Heart left ventricle (tissue), 16 donors: Measurements from ENCODE around the gene CACNA1C. TPM values are rescaled to one million over a fixed set of nuclear protein-coding genes. Genes with fewer than 3 reads are reported as not detected.

Source experiments
- ATAC-seq, 4 donors: fragments of 200-7000 bp; cut with Tn5 transposase; one replicate each; pipeline ENCODE4 v1.9.1; 2020 to 2022; ENCODE audit warnings: moderate library complexity in 4 of 4, mild to moderate bottlenecking in 3 of 4, moderate number of reproducible peaks in 1 of 4
- DNase-seq, 5 donors: peaks; one replicate each; pipeline ENCODE4 v3.0.0-alpha.2; 2020
- H3K27ac ChIP-seq, 12 donors: fragments of 200-600 bp; sonication (generic) in 4 of 12; one replicate each; pipeline versions ENCODE4 v1.5.0 to v1.8.0; 2016 to 2022; ENCODE audit warnings: mild to moderate bottlenecking in 2 of 12
- H3K27me3 ChIP-seq, 9 donors: fragments of 200-600 bp; sonication (generic) in 2 of 9; one replicate each; pipeline versions ENCODE4 v1.5.1 to v1.8.0; 2016 to 2022; ENCODE audit warnings: mild to moderate bottlenecking in 3 of 9
- H3K36me3 ChIP-seq, 9 donors: fragments of 200-600 bp; sonication (generic) in 2 of 9; one replicate each; pipeline versions ENCODE4 v1.5.0 to v1.8.0; 2018 to 2022; ENCODE audit warnings: mild to moderate bottlenecking in 2 of 9
- H3K4me1 ChIP-seq, 12 donors: fragments of 200-600 bp; sonication (generic) in 4 of 12; one replicate each; pipeline versions ENCODE4 v1.5.0 to v1.8.0; 2016 to 2022; ENCODE audit warnings: mild to moderate bottlenecking in 3 of 12
- H3K4me3 ChIP-seq, 12 donors: fragments of 200-600 bp; sonication (generic) in 4 of 12; one replicate each; pipeline versions ENCODE4 v1.5.0 to v1.8.0; 2017 to 2022; ENCODE audit warnings: mild to moderate bottlenecking in 9 of 12, moderate library complexity in 4 of 12
- H3K9me3 ChIP-seq, 12 donors: fragments of 200-600 bp; sonication (generic) in 4 of 12; one replicate each; pipeline versions ENCODE4 v1.5.0 to v1.8.0; 2016 to 2022; ENCODE audit warnings: mild to moderate bottlenecking in 1 of 12
- POLR2A ChIP-seq, 2 donors: fragments of 450-650 bp; IDR thresholded peaks; one replicate each; pipeline ENCODE4 v1.6.1; 2017; ENCODE audit warnings: antibody characterized with exemption in 2 of 2, mild to moderate bottlenecking in 2 of 2, moderate library complexity in 2 of 2
- WGBS, 4 donors: extraction: QIAGEN DNeasy Blood & Tissue Kit in 2 of 4; methylation state at CpG; one replicate each; pipeline versions ENCODE4 v1.1.5 to v1.1.7; 2013 to 2018; 5-methylcytosine and 5-hydroxymethylcytosine counted together
- intact Hi-C, 10 donors: fragments of 100-400 bp; cut with DNase I; formaldehyde crosslinking; loops; one replicate each; pipeline versions ENCODE4 v1.11.1 to v1.14.2; 2022
- polyA plus RNA-seq, 2 donors: library from polyadenylated mRNA; stranded (reverse); fragments of 200-250 nt; gene quantifications; one replicate each; pipeline ENCODE4 v1.2.3, GENCODE V29; 2013
- total RNA-seq, 9 donors: library from RNA; depleted of rRNA in 2 of 9; stranded (reverse); fragments of >200 nt in 2 of 9; fragmentation: NEBNext Ultra II Directional in 3 of 9; extraction: Animal tissue kit (Norgen Biotek cat#: 25700) in 3 of 9; gene quantifications; one replicate each; pipeline versions ENCODE4 v1.1.0 to v1.2.4, GENCODE V29; 2016 to 2023
- TF ChIP-seq, protein P1 (sequence below), 12 donors: fragments of 200-600 bp; sonication (generic) in 4 of 12; IDR thresholded peaks; one replicate each; pipeline versions ENCODE4 v1.5.0 to v1.8.0; 2018 to 2022; ENCODE audit warnings: antibody characterized with exemption in 12 of 12, mild to moderate bottlenecking in 5 of 12
- donor health status: ischemic (EF 13 %, LVEDD 7.1; RV severe dilation, severe dysfunction).
- donor health status: healthy with polysubstance abuse.
- donor health status: DM: no; HTN: yes; CAD: no.
- donor health status: DM: no; HTN: no; CAD: no.
- donor health status: ischemic (EF 25% LVEDD 6.9; RV normal size, moderate dysfunction).
- donor health status: ischemic (EF 25% LVEDD 5.7; RV mildly dilated, moderate dysfunction).
- donor health status: healthy.
- donor health status: DM: yes; HTN: yes; CAD: no.
- donor health status: ischemic (EF 35%, LVEDD 5.7; RV mildly dilated, moderate dysfunction).
- donor health status: nonischemic (EF 11% LVEDD 7.7; RV severe dilation, severe dysfunction).
- donor health status: DM: yes; HTN: yes; CAD: no.
- donor health status: PGD.
- donor health status: ischemic (EF 29% LVEDD 5.4; RV normal size, mild dysfunction).
- donor health status: nonischemic (EF 23%, LVEDD 6.1; RV moderate dilation, normal function).

CACNA1C gene
- total and polyA plus RNA-seq, 11 donors, result 41.9 to 196 (median 164) TPM

DNA sequence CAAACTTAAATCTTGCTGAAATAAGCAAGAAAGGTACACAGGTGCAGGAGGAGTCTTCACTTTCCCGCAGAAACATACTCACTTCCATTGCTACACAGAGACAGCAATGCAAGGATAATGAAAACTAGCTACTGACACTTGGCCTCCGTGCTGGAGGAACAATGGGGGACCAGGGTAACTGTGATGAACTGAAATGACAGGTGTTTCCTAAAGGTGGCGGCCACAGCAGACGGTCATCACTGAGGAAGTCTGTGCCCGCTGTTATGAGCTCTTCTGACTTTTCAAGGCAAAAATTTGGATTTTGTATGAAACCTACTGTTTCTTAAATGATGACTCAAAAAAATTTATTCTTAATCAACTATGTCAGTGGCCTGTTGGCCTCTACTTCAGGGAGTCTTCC lies 189.4 kb downstream of the CACNA1C start:
- Histone ChIP-seq H3K27me3 (no peaks in the 10 kb centered on the region), H3K9me3 (no peaks in the 10 kb centered on the region), H3K27ac (peak overlapping the region in 3 of 12 donors; percentile 23 to 92 (median 84)), H3K4me1 (peaks cover 12 to 96% (median 60%) of the 10 kb centered on the region in 12 donors), H3K4me3 (no peak overlapping the region), H3K36me3 (no peaks in the 10 kb centered on the region)
- TF ChIP-seq POLR2A (IDR thresholded peaks at IDR 0.05), result no peak
- TF ChIP-seq, protein P1, sequence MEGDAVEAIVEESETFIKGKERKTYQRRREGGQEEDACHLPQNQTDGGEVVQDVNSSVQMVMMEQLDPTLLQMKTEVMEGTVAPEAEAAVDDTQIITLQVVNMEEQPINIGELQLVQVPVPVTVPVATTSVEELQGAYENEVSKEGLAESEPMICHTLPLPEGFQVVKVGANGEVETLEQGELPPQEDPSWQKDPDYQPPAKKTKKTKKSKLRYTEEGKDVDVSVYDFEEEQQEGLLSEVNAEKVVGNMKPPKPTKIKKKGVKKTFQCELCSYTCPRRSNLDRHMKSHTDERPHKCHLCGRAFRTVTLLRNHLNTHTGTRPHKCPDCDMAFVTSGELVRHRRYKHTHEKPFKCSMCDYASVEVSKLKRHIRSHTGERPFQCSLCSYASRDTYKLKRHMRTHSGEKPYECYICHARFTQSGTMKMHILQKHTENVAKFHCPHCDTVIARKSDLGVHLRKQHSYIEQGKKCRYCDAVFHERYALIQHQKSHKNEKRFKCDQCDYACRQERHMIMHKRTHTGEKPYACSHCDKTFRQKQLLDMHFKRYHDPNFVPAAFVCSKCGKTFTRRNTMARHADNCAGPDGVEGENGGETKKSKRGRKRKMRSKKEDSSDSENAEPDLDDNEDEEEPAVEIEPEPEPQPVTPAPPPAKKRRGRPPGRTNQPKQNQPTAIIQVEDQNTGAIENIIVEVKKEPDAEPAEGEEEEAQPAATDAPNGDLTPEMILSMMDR (IDR thresholded peaks at IDR 0.05), result no peak
- WGBS, 4 donors, result 74 to 88% (median 78%) methylated on average over 5 of the region's 5 CpGs
- ATAC-seq (no peak), DNase-seq (no peak)
- intact Hi-C loops, result no loop called here

DNA sequence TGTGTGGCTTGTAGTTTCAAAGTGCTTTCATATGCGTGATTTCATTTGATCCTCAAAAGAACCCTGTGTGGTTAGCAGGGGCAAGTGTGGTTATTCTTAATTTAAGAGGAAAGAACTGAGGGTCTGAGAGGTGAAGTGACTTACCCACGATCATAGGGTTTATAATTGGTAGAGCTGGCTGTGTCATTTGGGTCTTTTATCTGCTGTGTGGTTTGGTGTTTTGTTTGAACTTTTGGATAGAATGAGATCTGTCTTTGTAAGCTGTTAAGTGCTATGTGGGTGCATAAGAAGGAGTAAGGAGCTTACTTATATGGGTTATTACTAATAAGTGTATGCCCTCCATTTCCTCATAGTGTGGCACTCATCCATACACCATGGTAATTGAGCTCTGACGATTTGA lies 190.0 kb downstream of the CACNA1C start:
- H3K27me3 ChIP-seq, result no peaks in the 10 kb centered on the region
- no peak for DNase-seq
- no peak overlapping the region for H3K4me3 ChIP-seq
- H3K4me1 ChIP-seq, result peaks cover 12 to 96% (median 59%) of the 10 kb centered on the region in 12 donors
- H3K36me3 ChIP-seq, result no peaks in the 10 kb centered on the region
- no peak for TF ChIP-seq POLR2A (IDR thresholded peaks at IDR 0.05)
- TF ChIP-seq, protein P1 (IDR thresholded peaks at IDR 0.05), result no peak
- ATAC-seq, result no peak
- H3K9me3 ChIP-seq, result no peaks in the 10 kb centered on the region
- 85 to 92% (median 88%) methylated on average over 3 of the region's 3 CpGs for WGBS, 4 donors
- peak overlapping the region in 4 of 12 donors; percentile 20 to 92 (median 54) for H3K27ac ChIP-seq
- intact Hi-C loops, result no loop called here

DNA sequence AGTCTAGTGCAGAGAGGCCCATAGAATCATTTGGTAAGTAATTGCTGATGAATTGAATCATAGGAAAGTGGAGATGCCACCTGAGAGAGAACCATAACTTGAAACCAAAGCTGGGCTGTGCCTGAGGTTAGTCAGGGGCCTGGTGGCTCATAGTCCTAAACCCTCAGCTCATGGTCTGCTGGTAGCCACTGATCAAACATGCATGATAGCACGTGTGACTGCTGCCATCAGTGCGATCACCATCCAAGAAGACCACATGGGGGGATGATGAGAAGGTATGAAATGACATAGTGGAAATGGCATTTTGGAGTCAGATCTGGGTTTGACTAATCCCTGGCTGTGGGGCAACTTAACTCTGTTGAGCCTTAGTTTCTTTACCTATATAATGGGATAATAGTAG lies 190.5 kb downstream of the CACNA1C start:
- peak overlapping the region in 7 of 12 donors; percentile 40 to 92 (median 68) for H3K27ac ChIP-seq
- WGBS, 4 donors, result 88 to 94% (median 91%) methylated on average over 2 of the region's 2 CpGs
- H3K36me3 ChIP-seq, result no peaks in the 10 kb centered on the region
- TF ChIP-seq, protein P1 (IDR thresholded peaks at IDR 0.05), result no peak
- no peak for TF ChIP-seq POLR2A (IDR thresholded peaks at IDR 0.05)
- intact Hi-C loops, result no loop called here
- H3K4me1 ChIP-seq, result peaks cover 12 to 96% (median 59%) of the 10 kb centered on the region in 12 donors
- no peak overlapping the region for H3K4me3 ChIP-seq
- no peaks in the 10 kb centered on the region for H3K27me3 ChIP-seq
- H3K9me3 ChIP-seq, result no peaks in the 10 kb centered on the region
- ATAC-seq (no peak), DNase-seq (no peak)

DNA sequence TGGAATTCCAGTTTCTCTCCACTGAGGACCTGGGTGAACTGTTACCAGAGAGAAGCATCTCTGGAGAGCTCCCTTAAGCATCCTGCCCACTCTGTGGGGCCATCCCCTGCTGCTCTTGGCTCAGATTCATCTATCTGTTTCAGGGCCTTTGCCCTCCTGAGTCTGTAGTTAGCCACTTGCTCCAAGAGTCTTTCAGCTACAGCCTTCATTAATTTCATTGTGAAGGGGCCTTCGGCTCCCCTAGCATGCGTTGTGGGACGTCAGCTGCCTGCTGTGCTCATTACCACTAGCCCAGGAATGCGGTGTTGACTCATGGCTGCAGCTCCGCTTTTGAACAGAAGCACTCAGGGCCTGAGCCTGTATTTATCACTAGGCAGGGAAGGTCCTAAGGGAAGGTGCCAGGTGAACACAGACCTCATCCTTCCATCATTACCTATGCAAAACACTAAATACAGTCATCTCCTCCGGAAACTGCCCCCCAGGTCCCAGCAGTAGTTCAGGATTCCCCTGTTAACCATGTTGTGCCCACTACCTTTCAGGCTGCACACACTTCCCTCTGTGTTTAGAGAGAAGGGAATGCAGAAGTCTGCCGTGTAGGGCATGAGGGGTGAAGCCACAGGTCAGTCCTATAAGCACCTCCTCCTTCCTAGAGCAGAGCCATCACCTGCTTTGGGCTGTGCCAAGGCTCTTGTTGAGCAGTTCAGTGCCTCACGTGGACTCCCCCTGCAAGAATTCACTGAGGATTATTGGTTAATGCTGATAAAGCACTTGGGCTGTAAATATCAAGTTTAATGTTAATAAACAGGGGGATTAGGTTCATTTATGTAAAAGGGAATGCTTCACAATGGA lies 191.4 kb downstream of the CACNA1C start:
- WGBS, 4 donors, result 21 to 57% (median 44%) methylated on average over 8 of the region's 8 CpGs
- H3K27me3 ChIP-seq, result no peaks in the 10 kb centered on the region
- TF ChIP-seq POLR2A (IDR thresholded peaks at IDR 0.05), result no peak
- TF ChIP-seq, protein P1 (IDR thresholded peaks at IDR 0.05), result no peak
- H3K4me1 ChIP-seq, result peaks cover 6 to 96% (median 59%) of the 10 kb centered on the region in 12 donors
- no peaks in the 10 kb centered on the region for H3K9me3 ChIP-seq
- H3K36me3 ChIP-seq, result no peaks in the 10 kb centered on the region
- intact Hi-C loops, result no loop called here
- ATAC-seq, result peak in 3 of 4 donors; percentile 44 to 55 (median 50)
- peak overlapping the region in 11 of 12 donors; percentile 40 to 92 (median 66) for H3K27ac ChIP-seq
- no peak overlapping the region for H3K4me3 ChIP-seq
- DNase-seq, result peak in 2 of 5 donors; percentile 52 to 77
